ENCODE results near the gene PTGIS.

The PTGIS gene

GRCh38 chr20:49593466-49594142, 25.7 kb upstream of the PTGIS start:
- TF ChIP-seq, protein P1, sequence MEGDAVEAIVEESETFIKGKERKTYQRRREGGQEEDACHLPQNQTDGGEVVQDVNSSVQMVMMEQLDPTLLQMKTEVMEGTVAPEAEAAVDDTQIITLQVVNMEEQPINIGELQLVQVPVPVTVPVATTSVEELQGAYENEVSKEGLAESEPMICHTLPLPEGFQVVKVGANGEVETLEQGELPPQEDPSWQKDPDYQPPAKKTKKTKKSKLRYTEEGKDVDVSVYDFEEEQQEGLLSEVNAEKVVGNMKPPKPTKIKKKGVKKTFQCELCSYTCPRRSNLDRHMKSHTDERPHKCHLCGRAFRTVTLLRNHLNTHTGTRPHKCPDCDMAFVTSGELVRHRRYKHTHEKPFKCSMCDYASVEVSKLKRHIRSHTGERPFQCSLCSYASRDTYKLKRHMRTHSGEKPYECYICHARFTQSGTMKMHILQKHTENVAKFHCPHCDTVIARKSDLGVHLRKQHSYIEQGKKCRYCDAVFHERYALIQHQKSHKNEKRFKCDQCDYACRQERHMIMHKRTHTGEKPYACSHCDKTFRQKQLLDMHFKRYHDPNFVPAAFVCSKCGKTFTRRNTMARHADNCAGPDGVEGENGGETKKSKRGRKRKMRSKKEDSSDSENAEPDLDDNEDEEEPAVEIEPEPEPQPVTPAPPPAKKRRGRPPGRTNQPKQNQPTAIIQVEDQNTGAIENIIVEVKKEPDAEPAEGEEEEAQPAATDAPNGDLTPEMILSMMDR (IDR thresholded peaks at IDR 0.05; ENCODE audit: low read depth, low read length), result no peak

GRCh38 chr20:49592120-49592519, 24.2 kb upstream of the PTGIS start:
- TF ChIP-seq, protein P1 (IDR thresholded peaks at IDR 0.05; ENCODE audit: low read depth, low read length), result no peak
- DNase-seq (ENCODE audit: extremely low read depth, low read depth), result no peak

More at GRCh38 chr20:49593466-49594142, 25.7 kb upstream of the PTGIS start:
- no peak for DNase-seq (ENCODE audit: extremely low read depth, low read depth)

GRCh38 chr20:49591217-49591865, 23.4 kb upstream of the PTGIS start:
- TF ChIP-seq, protein P1 (IDR thresholded peaks at IDR 0.05; ENCODE audit: low read depth, low read length), result no peak
- no peak for DNase-seq (ENCODE audit: extremely low read depth, low read depth)

- TF ChIP-seq, protein P1 (IDR thresholded peaks at IDR 0.05; ENCODE audit: low read depth, low read length), result no peak
- no peak for DNase-seq (ENCODE audit: extremely low read depth, low read depth)
Observed at GRCh38 chr20:49590163-49591017, 22.5 kb upstream of the PTGIS start.

DNA sequence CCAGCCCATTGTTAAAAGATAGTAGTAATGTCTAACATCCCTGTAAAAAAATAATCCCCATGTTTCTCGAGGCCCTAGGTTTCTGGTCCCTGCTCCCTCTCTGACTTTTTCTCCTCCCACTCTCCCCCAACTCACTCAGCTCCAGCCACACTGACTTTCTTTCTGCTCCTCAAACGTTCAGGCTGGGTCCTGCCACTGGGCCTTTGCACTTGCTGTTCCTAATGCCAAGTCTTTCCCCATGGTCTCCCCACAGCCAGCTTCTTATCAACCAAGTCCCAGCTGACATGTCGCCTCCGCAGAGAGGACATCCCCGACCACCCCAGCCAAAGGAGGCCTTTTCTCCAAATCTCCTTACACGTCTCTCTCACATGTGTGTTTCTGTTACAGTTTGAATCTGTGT, 21.8 kb upstream of the PTGIS start:
- TF ChIP-seq, protein P1 (IDR thresholded peaks at IDR 0.05; ENCODE audit: low read depth, low read length), result no peak
- DNase-seq (ENCODE audit: extremely low read depth, low read depth), result no peak

GRCh38 chr20:49587111-49587570, 19.2 kb upstream of the PTGIS start:
- TF ChIP-seq, protein P1 (IDR thresholded peaks at IDR 0.05; ENCODE audit: low read depth, low read length), result no peak
- DNase-seq (ENCODE audit: extremely low read depth, low read depth), result peak; percentile 82

Measured in AG09319 (cell line).